ENCODE data around the gene PRKD1. TPM values are rescaled to one million over a fixed set of nuclear protein-coding genes. Genes with fewer than 3 reads are reported as not detected.

PRKD1 gene
- total and polyA plus RNA-seq, 2 of the 13 experiments (the other 11 are each of a cell fraction or from before 2014, with no cell fraction given), result 0.22 to 1.3 TPM

DNA sequence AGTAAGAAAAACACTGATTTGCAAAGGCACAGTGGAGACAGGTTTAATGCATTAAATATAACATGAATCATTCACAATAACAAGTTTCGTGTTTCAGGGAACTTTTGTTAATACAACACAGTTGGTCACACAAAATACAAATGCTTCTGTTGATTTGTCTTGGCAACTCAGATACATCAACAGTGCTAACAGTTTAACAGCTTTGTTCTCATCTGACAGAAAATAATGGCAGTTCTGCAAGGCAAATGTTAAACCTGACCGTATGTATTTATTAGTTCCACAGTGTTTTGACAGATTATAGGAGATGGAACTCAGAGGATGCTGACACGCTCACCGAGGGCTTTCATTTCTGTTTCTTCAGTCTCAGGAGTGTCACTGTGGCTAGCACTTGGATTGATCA, 350.7 kb downstream of the PRKD1 start (continued):
- TF ChIP-seq ZNF572 (CRISPR knock-in tag; IDR thresholded peaks at IDR 0.05), result no peak
- TF ChIP-seq ZNF777 (CRISPR knock-in tag; IDR thresholded peaks at IDR 0.05), result no peak
- no peak for TF ChIP-seq MBD4 (IDR thresholded peaks at IDR 0.05; ENCODE audit: borderline replicate concordance, low read length)
- no peak for TF ChIP-seq ZNF678 (CRISPR knock-in tag; IDR thresholded peaks at IDR 0.05)

DNA sequence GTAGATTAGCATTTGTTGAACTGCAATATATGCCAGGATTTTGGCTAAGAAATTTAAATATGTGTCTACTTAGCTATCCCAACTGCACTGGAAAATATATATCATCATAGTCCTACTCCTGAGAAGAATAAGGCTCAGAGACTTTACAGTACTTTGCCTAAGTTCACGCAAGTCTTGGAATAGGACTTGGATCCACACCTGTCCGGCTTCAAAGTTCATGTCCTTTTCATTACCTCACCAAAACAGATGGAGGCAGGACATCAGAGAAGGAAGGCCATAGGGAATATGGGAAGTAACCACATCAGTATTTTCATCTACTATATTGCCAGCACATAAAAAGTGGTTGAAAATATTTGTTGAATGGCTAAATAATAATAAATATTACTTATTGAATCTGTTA, 358.5 kb downstream of the PRKD1 start:
- TF ChIP-seq MED1 (CRISPR knock-in tag; IDR thresholded peaks at IDR 0.05) (no peak), ZNF841 (CRISPR knock-in tag; IDR thresholded peaks at IDR 0.05; ENCODE audit: borderline replicate concordance) (no peak)
- TF ChIP-seq, protein P1, sequence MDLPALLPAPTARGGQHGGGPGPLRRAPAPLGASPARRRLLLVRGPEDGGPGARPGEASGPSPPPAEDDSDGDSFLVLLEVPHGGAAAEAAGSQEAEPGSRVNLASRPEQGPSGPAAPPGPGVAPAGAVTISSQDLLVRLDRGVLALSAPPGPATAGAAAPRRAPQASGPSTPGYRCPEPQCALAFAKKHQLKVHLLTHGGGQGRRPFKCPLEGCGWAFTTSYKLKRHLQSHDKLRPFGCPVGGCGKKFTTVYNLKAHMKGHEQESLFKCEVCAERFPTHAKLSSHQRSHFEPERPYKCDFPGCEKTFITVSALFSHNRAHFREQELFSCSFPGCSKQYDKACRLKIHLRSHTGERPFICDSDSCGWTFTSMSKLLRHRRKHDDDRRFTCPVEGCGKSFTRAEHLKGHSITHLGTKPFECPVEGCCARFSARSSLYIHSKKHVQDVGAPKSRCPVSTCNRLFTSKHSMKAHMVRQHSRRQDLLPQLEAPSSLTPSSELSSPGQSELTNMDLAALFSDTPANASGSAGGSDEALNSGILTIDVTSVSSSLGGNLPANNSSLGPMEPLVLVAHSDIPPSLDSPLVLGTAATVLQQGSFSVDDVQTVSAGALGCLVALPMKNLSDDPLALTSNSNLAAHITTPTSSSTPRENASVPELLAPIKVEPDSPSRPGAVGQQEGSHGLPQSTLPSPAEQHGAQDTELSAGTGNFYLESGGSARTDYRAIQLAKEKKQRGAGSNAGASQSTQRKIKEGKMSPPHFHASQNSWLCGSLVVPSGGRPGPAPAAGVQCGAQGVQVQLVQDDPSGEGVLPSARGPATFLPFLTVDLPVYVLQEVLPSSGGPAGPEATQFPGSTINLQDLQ (CRISPR knock-in tag; IDR thresholded peaks at IDR 0.05), result no peak
- Histone ChIP-seq H3K27ac (ENCODE audit: extremely low read length, insufficient read depth, low read length) (no peak overlapping the region), H3K27me3 (ENCODE audit: control insufficient read depth in 1 of 2, insufficient read depth in 2 of 2, low read length in 2 of 2) (no peaks in the 10 kb centered on the region), H3K4me1 (ENCODE audit: insufficient read depth, low read length) (no peaks in the 10 kb centered on the region), H3K79me2 (ENCODE audit: insufficient read depth, low read length) (no peaks in the 10 kb centered on the region), H3K9me3 (ENCODE audit: low read length) (peaks cover 96% of the 10 kb centered on the region), H3K4me3 (replicated peaks in 1 of 3; ENCODE audit: insufficient read depth in 1 of 3, low read depth in 2 of 3, low read length in 3 of 3) (no peak overlapping the region), H3K4me2 (ENCODE audit: low read depth, low read length) (no peak overlapping the region), H2AFZ (ENCODE audit: low read length) (no peak overlapping the region), H3K9ac (ENCODE audit: insufficient read depth, low read depth, low read length) (no peak overlapping the region), H4K20me1 (ENCODE audit: insufficient read depth, low read length) (no peaks in the 10 kb centered on the region), H3K36me3 (replicated peaks in 1 of 2; ENCODE audit: control insufficient read depth in 1 of 2, insufficient read depth in 2 of 2, low read length in 2 of 2) (no peaks in the 10 kb centered on the region)
- intact Hi-C loops (cut with micrococcal nuclease; ENCODE audit: unreplicated experiment), result no loop called here
- BruUV-seq (replicated peaks), result no TSS peak
- ATAC-seq (no peak), FAIRE-seq (no peak), DNase-seq (ENCODE audit: low spot score) (no peak)
- in situ Hi-C loops (cut with HindIII; ENCODE audit: extremely low pct_ligation_motif_present, low pct_unique_long_range_greater_than_20kb), result no loop called here
- ChIA-PET POLR2A (no interaction called here), CTCF (ENCODE audit: low intra/inter-chr PET ratio, low total read pairs) (no interaction called here)
- WGBS (ENCODE audit: low lambda C conversion rate), result 3% methylated on average over 2 of the region's 2 CpGs

All from HepG2 (cell line).